SK-N-SH (cell line): ENCODE results near the gene TMTC2. TPM values are rescaled to one million over a fixed set of nuclear protein-coding genes. Genes with fewer than 3 reads are reported as not detected.
A peak's percentile ranks its signal among the peaks of the same experiment; 100 is the strongest.

ENCODE experiments used
- CTCF ChIA-PET: fragments of 300-600, 350-600 bp; formaldehyde crosslinking; extraction: SDS; loops from one replicate; lab custom pipeline; 2021; lab: Yijun Ruan, JAX
- POLR2A ChIA-PET: fragments of 350-600 bp; sonication (Branson Sonifier 250); formaldehyde crosslinking; extraction: SDS; loops from one replicate; lab custom pipeline; 2020; ENCODE audit warnings: antibody characterized with exemption, inconsistent platforms; lab: Yijun Ruan, JAX
- DNase-seq: peaks from one replicate; pipeline ENCODE4 v3.0.0; 2012
- H2AFZ ChIP-seq: fragments of 200-600 bp; sonication (generic); 2 replicates; pipeline ENCODE4 v1.8.1; 2016; ENCODE audit warnings: antibody characterized with exemption, mild to moderate bottlenecking, low read depth
- H3F3A ChIP-seq: fragments of 200-600 bp; sonication (generic); replicated peaks from 2 replicates; pipeline ENCODE3; 2016; ENCODE audit warnings: antibody characterized with exemption, mild to moderate bottlenecking; ENCODE audit not compliant: insufficient read depth
- H3K27ac ChIP-seq, 2 experiments: fragments of 200-500 bp in 1 of 2; fragments of 200-600 bp in 1 of 2; sonication (Bioruptor generic) in 1 of 2; sonication (generic), shearing (Covaris generic) in 1 of 2; 2 replicates each; pipeline versions ENCODE4 v1.5.1 to v1.6.1; 2014 to 2016; ENCODE audit warnings: low read depth in 2 of 2, inconsistent platforms in 1 of 2, low read length in 1 of 2, mild to moderate bottlenecking in 1 of 2, mixed read lengths in 1 of 2
- H3K27me3 ChIP-seq: fragments of 200-600 bp; sonication (generic), shearing (Covaris generic); 2 replicates; pipeline ENCODE4 v1.6.1; 2016; ENCODE audit warnings: mixed run types; ENCODE audit not compliant: insufficient read depth
- H3K36me3 ChIP-seq, 2 experiments: fragments of 200-500 bp in 1 of 2; fragments of 200-600 bp in 1 of 2; sonication (Bioruptor generic) in 1 of 2; sonication (generic) in 1 of 2; replicated peaks in 1 of 2; 2 replicates each; pipeline versions ENCODE3 to v1.5.1; 2014 to 2016; ENCODE audit warnings: low read length in 1 of 2, mild to moderate bottlenecking in 1 of 2; ENCODE audit not compliant: insufficient read depth in 2 of 2, control insufficient read depth in 1 of 2
- H3K4me1 ChIP-seq, 2 experiments: fragments of 200-500 bp in 1 of 2; fragments of 200-600 bp in 1 of 2; sonication (Bioruptor generic) in 1 of 2; sonication (generic), shearing (Covaris generic) in 1 of 2; 2 replicates each; pipeline versions ENCODE4 v1.5.1 to v1.6.1; 2014 to 2016; ENCODE audit warnings: low read depth in 1 of 2, low read length in 1 of 2, mixed run types in 1 of 2; ENCODE audit not compliant: insufficient read depth in 2 of 2, control insufficient read depth in 1 of 2
- H3K4me2 ChIP-seq: fragments of 200-600 bp; sonication (generic), shearing (Covaris generic); 2 replicates; pipeline ENCODE4 v1.6.1; 2017; ENCODE audit warnings: mixed run types
- H3K4me3 ChIP-seq, 2 experiments: fragments of 200-500 bp in 1 of 2; fragments of 200-600 bp in 1 of 2; sonication (Bioruptor generic) in 1 of 2; sonication (generic), shearing (Covaris generic) in 1 of 2; 2 replicates each; pipeline versions ENCODE4 v1.5.1 to v1.8.1; 2014 to 2016; ENCODE audit warnings: low read depth in 2 of 2, inconsistent platforms in 1 of 2, low read length in 1 of 2, mild to moderate bottlenecking in 1 of 2, mixed read lengths in 1 of 2, moderate library complexity in 1 of 2
- H3K79me2 ChIP-seq: fragments of 200-600 bp; sonication (generic); 2 replicates; pipeline ENCODE4 v1.8.1; 2017; ENCODE audit warnings: mild to moderate bottlenecking; ENCODE audit not compliant: insufficient read depth
- H3K9ac ChIP-seq: fragments of 200-600 bp; sonication (generic); 2 replicates; pipeline ENCODE4 v1.6.1; 2017; ENCODE audit warnings: mixed run types
- H3K9me2 ChIP-seq: fragments of 200-600 bp; sonication (generic); 2 replicates; pipeline ENCODE4 v1.6.1; 2017; ENCODE audit warnings: mixed run types
- H3K9me3 ChIP-seq: fragments of 200-600 bp; sonication (generic); 2 replicates; pipeline ENCODE4 v1.6.1; 2017; ENCODE audit warnings: mixed run types, mild to moderate bottlenecking, moderate library complexity
- H4K20me1 ChIP-seq: fragments of 200-600 bp; sonication (generic); 2 replicates; pipeline ENCODE4 v1.6.1; 2017; ENCODE audit warnings: mild to moderate bottlenecking, mixed run types; ENCODE audit not compliant: insufficient read depth
- CHD2 ChIP-seq: fragments of 150-350 bp; IDR thresholded peaks from 2 replicates; pipeline ENCODE4 v1.6.1; 2018; ENCODE audit warnings: low read length; ENCODE audit not compliant: partially characterized antibody
- CTCF ChIP-seq: fragments of 200-600 bp; sonication (generic); IDR thresholded peaks from 2 replicates; pipeline ENCODE4 v1.6.1; 2017; ENCODE audit warnings: antibody characterized with exemption, mild to moderate bottlenecking, moderate library complexity
- ELF1 ChIP-seq: IDR thresholded peaks from 2 replicates; pipeline ENCODE4 v1.4.0; 2012
- EP300 ChIP-seq, 2 experiments: IDR thresholded peaks; 2 replicates each; pipeline versions ENCODE4 v1.4.0 to v1.6.1; 2012; ENCODE audit warnings: borderline replicate concordance in 1 of 2, low read depth in 1 of 2, low read length in 1 of 2
- EZH2phosphoT487 ChIP-seq: fragments of 200-600 bp; sonication (generic); IDR thresholded peaks from 2 replicates; pipeline ENCODE4 v1.6.1; 2017; ENCODE audit warnings: low read depth, mixed run types, mild to moderate bottlenecking, antibody characterized with exemption, moderate library complexity, borderline replicate concordance
- GABPA ChIP-seq: IDR thresholded peaks from 2 replicates; pipeline ENCODE4 v1.4.0; 2012; ENCODE audit warnings: low read depth, mild to moderate bottlenecking
- GATA2 ChIP-seq: sonication (generic); formaldehyde crosslinking; IDR thresholded peaks from 2 replicates; pipeline ENCODE4 v1.5.0; 2020; ENCODE audit warnings: mild to moderate bottlenecking, missing genetic modification reagents
- JUND ChIP-seq: IDR thresholded peaks from 2 replicates; pipeline ENCODE4 v1.4.0; 2012
- MAX ChIP-seq: IDR thresholded peaks from 2 replicates; pipeline ENCODE4 v1.4.0; 2012; ENCODE audit warnings: low read depth
- MEF2A ChIP-seq: IDR thresholded peaks from 2 replicates; pipeline ENCODE4 v1.4.0; 2012; ENCODE audit warnings: low read depth, borderline replicate concordance
- MXI1 ChIP-seq: IDR thresholded peaks from 2 replicates; pipeline ENCODE4 v1.6.1; 2012; ENCODE audit warnings: mild to moderate bottlenecking, low read depth, low read length, improper control_type of control experiment
- POLR2AphosphoS5 ChIP-seq: IDR thresholded peaks from 2 replicates; pipeline ENCODE4 v1.6.1; 2012; ENCODE audit warnings: low read depth, low read length
- RAD21 ChIP-seq: IDR thresholded peaks from 2 replicates; pipeline ENCODE4 v1.6.1; 2012; ENCODE audit warnings: mild to moderate bottlenecking, low read length
- RCOR1 ChIP-seq: fragments of 150-350 bp; IDR thresholded peaks from 2 replicates; pipeline ENCODE4 v1.6.1; 2017; ENCODE audit warnings: antibody characterized with exemption, low read length
- RFX5 ChIP-seq: IDR thresholded peaks from 2 replicates; pipeline ENCODE4 v1.6.1; 2012; ENCODE audit warnings: mild to moderate bottlenecking, improper control_type of control experiment, low read length
- SIN3A ChIP-seq: IDR thresholded peaks from 2 replicates; pipeline ENCODE4 v1.6.1; 2012; ENCODE audit warnings: low read depth, mild to moderate bottlenecking, low read length, moderate library complexity, borderline replicate concordance
- SMC3 ChIP-seq: IDR thresholded peaks from 2 replicates; pipeline ENCODE4 v1.6.1; 2012; ENCODE audit warnings: low read depth, low read length, improper control_type of control experiment
- USF1 ChIP-seq: IDR thresholded peaks from 2 replicates; pipeline ENCODE4 v1.4.0; 2012; ENCODE audit warnings: low read depth, borderline replicate concordance
- WGBS: methylation state at CpG from one replicate; pipeline ENCODE4 v1.1.6; 2017; ENCODE audit warnings: low lambda C conversion rate; 5-methylcytosine and 5-hydroxymethylcytosine counted together
- polyA plus RNA-seq, 3 experiments: library from polyadenylated mRNA; depleted of rRNA; stranded (reverse); fragments of >200 nt; gene quantifications; 2 replicates each; pipeline ENCODE4 v1.2.3, GENCODE V29; 2012
- TF ChIP-seq, protein P1 (sequence below): IDR thresholded peaks from 2 replicates; pipeline ENCODE4 v1.4.0; 2012; ENCODE audit warnings: low read depth, borderline replicate concordance

The TMTC2 gene
- polyA plus RNA-seq, 1 of the 3 experiments (the other 2 are of a cell fraction), result 4.1 TPM

DNA sequence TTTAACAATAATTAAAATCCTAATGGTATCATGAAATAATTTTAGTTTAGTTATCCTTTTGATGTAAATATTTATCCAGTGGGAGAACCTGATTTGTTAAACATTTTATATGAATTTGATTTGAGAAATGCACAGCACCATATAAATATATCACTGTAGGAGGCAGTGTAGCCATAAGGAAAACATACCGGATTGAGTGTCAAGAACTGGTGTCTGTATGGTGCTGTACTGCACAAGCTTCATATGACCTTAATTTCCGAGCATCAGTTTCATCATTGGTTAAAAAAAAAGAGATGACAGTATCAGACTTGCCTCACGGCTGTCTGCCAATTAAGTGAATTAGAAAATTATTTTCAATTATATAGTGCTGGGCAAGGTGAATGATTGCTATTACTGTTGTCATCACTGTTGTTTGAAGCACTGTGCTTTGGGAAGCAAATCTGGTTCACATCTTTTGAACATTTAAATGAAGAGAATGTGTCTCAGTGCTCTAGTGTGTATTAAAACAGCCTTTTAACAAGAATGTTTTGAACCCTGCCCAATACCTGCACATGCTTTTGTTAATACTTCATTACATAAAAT is 72.1 kb downstream of the TMTC2 start:
- 71% methylated on average over 3 of the region's 3 CpGs for WGBS
- no peaks in the 10 kb centered on the region for H3K9me3 ChIP-seq
- POLR2A ChIA-PET, result no interaction called here

DNA sequence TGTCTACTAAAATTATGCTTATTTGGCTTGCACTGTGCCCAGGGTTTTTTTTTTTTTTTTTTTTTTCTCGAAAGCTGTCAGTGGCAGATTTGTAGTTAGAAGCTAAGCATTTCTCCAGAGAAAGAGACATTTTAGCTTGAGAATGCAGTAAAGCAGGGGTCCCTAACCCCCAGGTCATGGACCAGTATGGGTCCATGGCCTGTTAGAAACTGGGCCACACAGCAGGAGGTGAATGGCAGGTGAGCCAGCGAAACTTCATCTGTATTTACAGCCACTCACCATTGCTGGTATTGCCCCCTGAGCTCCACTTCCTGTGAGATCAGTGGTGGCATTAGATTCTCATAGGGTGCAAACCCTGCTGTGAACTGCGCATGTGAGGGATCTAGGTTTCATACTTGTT is 73.7 kb downstream of the TMTC2 start:
- no peaks in the 10 kb centered on the region for H3K36me3 ChIP-seq
- WGBS, result 93% methylated on average over 3 of the region's 3 CpGs
- DNase-seq, result no peak
- no peaks in the 10 kb centered on the region for H3K79me2 ChIP-seq
- no peak overlapping the region for H3K4me3 ChIP-seq
- CTCF ChIA-PET, result interaction anchor here (0.7 to 3.5 kb wide), 5 partner anchors 51 to 1063 kb away, joined by 3 to 31 read pairs (median 3); partner anchors contain the start of gene TMTC2
- H3K27ac ChIP-seq, result no peak overlapping the region
- no peak overlapping the region for H3K9ac ChIP-seq
- H3K4me2 ChIP-seq, result no peak overlapping the region
- H3K9me2 ChIP-seq, result no peaks in the 10 kb centered on the region
- no peaks in the 10 kb centered on the region for H4K20me1 ChIP-seq
- H3K9me3 ChIP-seq, result no peaks in the 10 kb centered on the region
- POLR2A ChIA-PET, result no interaction called here
- no peaks in the 10 kb centered on the region for H3K27me3 ChIP-seq
- H3K4me1 ChIP-seq, result peaks cover 0 to 11% of the 10 kb centered on the region in 2 experiments; a peak in 3 of 4 replicates
- H3F3A ChIP-seq, result no peaks in the 10 kb centered on the region
- H2AFZ ChIP-seq, result no peak overlapping the region
- TF ChIP-seq ELF1, result no peak
- no peak for TF ChIP-seq CTCF
- no peak for TF ChIP-seq GATA2 (CRISPR knock-in tag)
- TF ChIP-seq MEF2A, result no peak
- no peak for TF ChIP-seq EZH2phosphoT487
- TF ChIP-seq, protein P1, sequence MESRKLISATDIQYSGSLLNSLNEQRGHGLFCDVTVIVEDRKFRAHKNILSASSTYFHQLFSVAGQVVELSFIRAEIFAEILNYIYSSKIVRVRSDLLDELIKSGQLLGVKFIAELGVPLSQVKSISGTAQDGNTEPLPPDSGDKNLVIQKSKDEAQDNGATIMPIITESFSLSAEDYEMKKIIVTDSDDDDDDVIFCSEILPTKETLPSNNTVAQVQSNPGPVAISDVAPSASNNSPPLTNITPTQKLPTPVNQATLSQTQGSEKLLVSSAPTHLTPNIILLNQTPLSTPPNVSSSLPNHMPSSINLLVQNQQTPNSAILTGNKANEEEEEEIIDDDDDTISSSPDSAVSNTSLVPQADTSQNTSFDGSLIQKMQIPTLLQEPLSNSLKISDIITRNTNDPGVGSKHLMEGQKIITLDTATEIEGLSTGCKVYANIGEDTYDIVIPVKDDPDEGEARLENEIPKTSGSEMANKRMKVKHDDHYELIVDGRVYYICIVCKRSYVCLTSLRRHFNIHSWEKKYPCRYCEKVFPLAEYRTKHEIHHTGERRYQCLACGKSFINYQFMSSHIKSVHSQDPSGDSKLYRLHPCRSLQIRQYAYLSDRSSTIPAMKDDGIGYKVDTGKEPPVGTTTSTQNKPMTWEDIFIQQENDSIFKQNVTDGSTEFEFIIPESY, result no peak
- TF ChIP-seq SIN3A, result no peak
- no peak for TF ChIP-seq CHD2
- TF ChIP-seq RAD21, result no peak
- no peak for TF ChIP-seq USF1
- TF ChIP-seq POLR2AphosphoS5, result no peak

More for the DNA sequence above, 72.1 kb downstream of the TMTC2 start:
- CTCF ChIA-PET, result interaction anchor here (0.6 to 3.5 kb wide), 15 partner anchors 8 to 235 kb away, joined by 3 to 31 read pairs (median 3); partner anchors contain the start of gene TMTC2
- Histone ChIP-seq H3K4me1 (peaks cover 0 to 11% of the 10 kb centered on the region in 2 experiments; a peak in 3 of 4 replicates), H3F3A (no peaks in the 10 kb centered on the region), H3K79me2 (no peaks in the 10 kb centered on the region), H3K27ac (peak overlapping the region in 1 of 2 experiments; percentile 69; a peak in 2 of 4 replicates), H3K9me2 (no peaks in the 10 kb centered on the region), H3K4me3 (no peak overlapping the region), H2AFZ (no peak overlapping the region), H3K36me3 (no peaks in the 10 kb centered on the region), H3K9ac (no peak overlapping the region), H3K27me3 (no peaks in the 10 kb centered on the region), H3K4me2 (no peak overlapping the region), H4K20me1 (no peaks in the 10 kb centered on the region)
- no peak for TF ChIP-seq RFX5
- TF ChIP-seq RCOR1, result peak; percentile 55; the same call in 1 of the 2 replicates
- TF ChIP-seq MXI1, result no peak
- peak in 1 of 2 experiments; percentile 73; a peak in 2 of 4 replicates for TF ChIP-seq EP300 (IDR thresholded peaks at IDR 0.05; ENCODE audit: borderline replicate concordance in 1 of 2, low read depth in 1 of 2, low read length in 1 of 2)
- no peak for TF ChIP-seq MAX
- TF ChIP-seq SMC3, result peak; percentile 41; the same call in 1 of the 2 replicates
- TF ChIP-seq RAD21, result peak; percentile 84
- TF ChIP-seq CTCF, result peak; percentile 24; the same call in 1 of the 2 replicates
- TF ChIP-seq MEF2A, result no peak
- TF ChIP-seq GABPA, result no peak
- TF ChIP-seq JUND, result no peak
- DNase-seq, result peak; percentile 34
